KMS-11 (cell line): Measurements from ENCODE around the gene DCAKD.

Source experiments
- H2AFZ ChIP-seq: fragments of 200-600 bp; sonication (generic); 2 replicates; pipeline ENCODE4 v1.6.1; 2016; ENCODE audit warnings: antibody characterized with exemption, mixed run types, low read depth
- H3K27ac ChIP-seq: fragments of 200-600 bp; sonication (generic); 2 replicates; pipeline ENCODE4 v1.6.1; 2016; ENCODE audit warnings: mild to moderate bottlenecking, mixed run types
- H3K27me3 ChIP-seq: fragments of 200-600 bp; sonication (generic); 2 replicates; pipeline ENCODE4 v1.6.1; 2017; ENCODE audit warnings: mild to moderate bottlenecking, low read depth, mixed run types, moderate library complexity; ENCODE audit not compliant: insufficient read depth
- H3K36me3 ChIP-seq: fragments of 200-600 bp; sonication (generic); 2 replicates; pipeline ENCODE4 v1.6.1; 2017; ENCODE audit warnings: mild to moderate bottlenecking, mixed run types; ENCODE audit not compliant: insufficient read depth
- H3K4me1 ChIP-seq: fragments of 200-600 bp; sonication (generic); 2 replicates; pipeline ENCODE4 v1.6.1; 2016; ENCODE audit warnings: mild to moderate bottlenecking, low read depth, mixed run types; ENCODE audit not compliant: poor library complexity, severe bottlenecking
- H3K4me2 ChIP-seq: fragments of 200-600 bp; sonication (generic); 2 replicates; pipeline ENCODE4 v1.7.0; 2016; ENCODE audit warnings: mild to moderate bottlenecking, mixed run types
- H3K4me3 ChIP-seq: fragments of 200-600 bp; sonication (generic); IDR thresholded peaks from 2 replicates; pipeline ENCODE4 v1.6.1; 2017; ENCODE audit warnings: low read depth, low read length, mixed read lengths; ENCODE audit not compliant: insufficient read depth
- H3K79me2 ChIP-seq: fragments of 200-600 bp; sonication (generic); 2 replicates; pipeline ENCODE4 v1.6.1; 2016; ENCODE audit warnings: low read depth, mixed run types; ENCODE audit not compliant: insufficient read depth
- H3K9ac ChIP-seq: fragments of 200-600 bp; sonication (generic); 2 replicates; pipeline ENCODE4 v1.6.1; 2016; ENCODE audit warnings: mild to moderate bottlenecking, mixed run types
- H4K20me1 ChIP-seq: fragments of 200-600 bp; sonication (generic); 2 replicates; pipeline ENCODE4 v1.6.1; 2016; ENCODE audit warnings: mild to moderate bottlenecking, mixed run types; ENCODE audit not compliant: insufficient read depth
- CTCF ChIP-seq: fragments of 200-600 bp; sonication (generic); conservative IDR thresholded peaks from 2 replicates; pipeline ENCODE4 v1.6.1; 2017; ENCODE audit warnings: low read depth, mild to moderate bottlenecking, antibody characterized with exemption, low read length, moderate library complexity, mixed read lengths

DCAKD gene

GRCh38 chr17:45008216-45008615 is 43.2 kb downstream of the DCAKD start:
- Histone ChIP-seq H4K20me1 (no peaks in the 10 kb centered on the region), H3K79me2 (no peaks in the 10 kb centered on the region), H3K4me2 (no peak overlapping the region), H3K9ac (no peak overlapping the region), H3K27ac (no peak overlapping the region), H3K36me3 (no peaks in the 10 kb centered on the region), H2AFZ (no peak overlapping the region), H3K4me1 (no peaks in the 10 kb centered on the region), H3K27me3 (peaks cover 20% of the 10 kb centered on the region), H3K4me3 (no peak overlapping the region)
- no peak for TF ChIP-seq CTCF

GRCh38 chr17:45006927-45007461 is 44.4 kb downstream of the DCAKD start:
- Histone ChIP-seq H2AFZ (no peak overlapping the region), H3K4me2 (no peak overlapping the region), H3K4me3 (no peak overlapping the region), H3K9ac (no peak overlapping the region), H4K20me1 (no peaks in the 10 kb centered on the region), H3K27ac (no peak overlapping the region), H3K79me2 (no peaks in the 10 kb centered on the region), H3K4me1 (no peaks in the 10 kb centered on the region), H3K36me3 (no peaks in the 10 kb centered on the region), H3K27me3 (peaks cover 20% of the 10 kb centered on the region)
- no peak for TF ChIP-seq CTCF

GRCh38 chr17:45005700-45006099 is 45.7 kb downstream of the DCAKD start:
- Histone ChIP-seq H2AFZ (no peak overlapping the region), H3K36me3 (no peaks in the 10 kb centered on the region), H3K4me3 (no peak overlapping the region), H3K27ac (no peak overlapping the region), H3K27me3 (peaks cover 20% of the 10 kb centered on the region), H3K4me1 (no peaks in the 10 kb centered on the region), H3K9ac (no peak overlapping the region), H3K4me2 (no peak overlapping the region), H3K79me2 (no peaks in the 10 kb centered on the region), H4K20me1 (no peaks in the 10 kb centered on the region)
- no peak for TF ChIP-seq CTCF

GRCh38 chr17:45004388-45004787 is 47.0 kb downstream of the DCAKD start:
- TF ChIP-seq CTCF, result no peak
- no peaks in the 10 kb centered on the region for H3K36me3 ChIP-seq
- H3K4me3 ChIP-seq, result no peak overlapping the region
- H4K20me1 ChIP-seq, result no peaks in the 10 kb centered on the region
- no peaks in the 10 kb centered on the region for H3K4me1 ChIP-seq
- no peak overlapping the region for H3K9ac ChIP-seq
- no peak overlapping the region for H3K27ac ChIP-seq
- H2AFZ ChIP-seq, result no peak overlapping the region
- H3K79me2 ChIP-seq, result no peaks in the 10 kb centered on the region
- peaks cover 20% of the 10 kb centered on the region for H3K27me3 ChIP-seq
- H3K4me2 ChIP-seq, result no peak overlapping the region

GRCh38 chr17:45003877-45004276 is 47.6 kb downstream of the DCAKD start:
- no peak overlapping the region for H3K4me2 ChIP-seq
- no peak overlapping the region for H3K27ac ChIP-seq
- no peaks in the 10 kb centered on the region for H4K20me1 ChIP-seq
- peaks cover 20% of the 10 kb centered on the region for H3K27me3 ChIP-seq
- H3K9ac ChIP-seq, result no peak overlapping the region
- no peaks in the 10 kb centered on the region for H3K36me3 ChIP-seq
- no peak overlapping the region for H3K4me3 ChIP-seq
- H2AFZ ChIP-seq, result 0 out of 2 replicates have a peak overlapping the region, but pooled peaks have one; percentile 8
- no peaks in the 10 kb centered on the region for H3K4me1 ChIP-seq
- no peak for TF ChIP-seq CTCF
- no peaks in the 10 kb centered on the region for H3K79me2 ChIP-seq
